Hematopoietic multipotent progenitor cell treated with erythropoietin and hydrocortisone succinate and interleukin-3 and kit ligand, for 8 days (in vitro differentiated cells): ENCODE results near the gene FANCB.

ENCODE experiments used
- DNase-seq: peaks from one replicate; pipeline ENCODE4 v3.0.0-alpha.2; 2015

The FANCB gene

GRCh38 chrX:14832586-14832985 is 40.3 kb downstream of the FANCB start:
- DNase-seq: no peak

- no peak for DNase-seq
These were observed 40.7 kb downstream of the FANCB start for GRCh38 chrX:14832151-14832550.

- DNase-seq: no peak
These were observed 43.2 kb downstream of the FANCB start for GRCh38 chrX:14829643-14830042.

- DNase-seq: no peak
These were observed 46.5 kb downstream of the FANCB start for GRCh38 chrX:14826319-14826718.

GRCh38 chrX:14825851-14826250 is 47.0 kb downstream of the FANCB start:
- no peak for DNase-seq

- no peak for DNase-seq
These were observed 53.1 kb downstream of the FANCB start for GRCh38 chrX:14819769-14820168.

GRCh38 chrX:14817571-14817970 is 55.3 kb downstream of the FANCB start:
- DNase-seq: no peak

GRCh38 chrX:14802943-14803710 is 69.7 kb downstream of the FANCB start:
- DNase-seq: no peak

GRCh38 chrX:14801136-14801535 is 71.7 kb downstream of the FANCB start:
- DNase-seq: no peak

- DNase-seq: no peak
These were observed 74.0 kb downstream of the FANCB start for GRCh38 chrX:14798805-14799397.
